Measurements from ENCODE around the gene CD27.
A peak's percentile ranks its signal among the peaks of the same experiment; 100 is the strongest.
"Not testable (repeated sequence)": the region's sequence is repeated elsewhere in the genome, so short reads cannot be mapped to it uniquely, and the experiment has no call there.

CD27 gene

GRCh38 chr12:6424866-6425265 lies 19.9 kb upstream of the CD27 start:
- Histone ChIP-seq H3K9ac (ENCODE audit: low read length) (no peak overlapping the region), H3K4me3 (ENCODE audit: low read depth in 1 of 2, low read length in 2 of 2) (no peak overlapping the region), H3K27me3 (ENCODE audit: control insufficient read depth in 1 of 2, insufficient read depth in 2 of 2, low read length in 2 of 2) (no peaks in the 10 kb centered on the region), H3K36me3 (ENCODE audit: insufficient read depth, low read length) (no peaks in the 10 kb centered on the region), H3K4me1 (ENCODE audit: insufficient read depth, low read length) (peaks cover 18% of the 10 kb centered on the region), H3K27ac (ENCODE audit: low read depth, low read length) (no peak overlapping the region), H3K9me3 (ENCODE audit: low read length) (no peaks in the 10 kb centered on the region)

DNA sequence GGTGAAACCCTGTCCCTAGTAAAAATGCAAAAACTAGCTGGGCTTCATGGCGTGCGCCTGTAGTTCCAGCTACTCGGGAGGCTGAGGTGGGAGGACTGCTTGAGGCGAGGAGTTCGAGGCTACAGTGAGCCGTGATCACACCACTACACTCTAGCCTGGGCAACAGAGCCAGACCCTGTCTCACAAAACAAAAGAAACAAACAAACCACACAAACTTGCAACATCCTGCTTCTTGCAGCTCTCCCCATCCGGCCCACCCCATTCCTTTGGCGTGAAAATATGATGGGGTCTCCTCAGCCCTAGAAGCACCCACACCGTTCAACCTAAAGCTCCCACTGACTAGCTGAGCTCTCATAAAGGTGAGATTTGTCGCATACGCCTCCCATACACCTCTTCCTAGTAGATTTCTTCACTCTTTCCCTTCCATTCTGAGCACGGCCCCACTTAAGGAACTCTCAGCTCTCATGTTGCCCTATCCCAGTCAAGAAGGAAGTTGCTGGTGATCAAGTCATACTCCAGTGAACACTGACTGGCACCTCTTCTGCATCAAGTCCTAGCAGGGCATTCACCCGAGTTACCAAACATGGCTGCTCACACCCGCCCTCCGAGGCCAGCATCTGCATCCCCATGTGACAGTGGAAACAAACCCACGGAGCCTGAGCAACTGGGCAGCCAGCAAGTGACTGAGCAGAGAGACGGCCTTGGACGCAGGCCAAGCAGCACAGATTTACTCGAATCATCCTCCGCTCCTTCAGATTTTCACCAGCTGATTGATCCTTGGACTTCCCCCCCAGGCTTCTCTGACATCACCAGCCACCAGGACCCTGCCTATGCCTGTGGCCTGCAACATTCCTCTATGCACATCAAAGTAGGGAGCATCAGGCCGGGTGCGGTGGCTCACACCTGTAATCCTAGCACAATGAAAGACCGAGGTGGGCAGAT lies 18.9 kb upstream of the CD27 start:
- Histone ChIP-seq H3K4me1 (ENCODE audit: insufficient read depth, low read length) (peaks cover 19% of the 10 kb centered on the region), H3K4me3 (ENCODE audit: low read depth in 1 of 2, low read length in 2 of 2) (no peak overlapping the region), H3K9me3 (ENCODE audit: low read length) (no peaks in the 10 kb centered on the region), H3K27me3 (ENCODE audit: control insufficient read depth in 1 of 2, insufficient read depth in 2 of 2, low read length in 2 of 2) (no peaks in the 10 kb centered on the region), H3K36me3 (ENCODE audit: insufficient read depth, low read length) (no peaks in the 10 kb centered on the region), H3K27ac (ENCODE audit: low read depth, low read length) (no peak overlapping the region), H3K9ac (ENCODE audit: low read length) (no peak overlapping the region)

DNA sequence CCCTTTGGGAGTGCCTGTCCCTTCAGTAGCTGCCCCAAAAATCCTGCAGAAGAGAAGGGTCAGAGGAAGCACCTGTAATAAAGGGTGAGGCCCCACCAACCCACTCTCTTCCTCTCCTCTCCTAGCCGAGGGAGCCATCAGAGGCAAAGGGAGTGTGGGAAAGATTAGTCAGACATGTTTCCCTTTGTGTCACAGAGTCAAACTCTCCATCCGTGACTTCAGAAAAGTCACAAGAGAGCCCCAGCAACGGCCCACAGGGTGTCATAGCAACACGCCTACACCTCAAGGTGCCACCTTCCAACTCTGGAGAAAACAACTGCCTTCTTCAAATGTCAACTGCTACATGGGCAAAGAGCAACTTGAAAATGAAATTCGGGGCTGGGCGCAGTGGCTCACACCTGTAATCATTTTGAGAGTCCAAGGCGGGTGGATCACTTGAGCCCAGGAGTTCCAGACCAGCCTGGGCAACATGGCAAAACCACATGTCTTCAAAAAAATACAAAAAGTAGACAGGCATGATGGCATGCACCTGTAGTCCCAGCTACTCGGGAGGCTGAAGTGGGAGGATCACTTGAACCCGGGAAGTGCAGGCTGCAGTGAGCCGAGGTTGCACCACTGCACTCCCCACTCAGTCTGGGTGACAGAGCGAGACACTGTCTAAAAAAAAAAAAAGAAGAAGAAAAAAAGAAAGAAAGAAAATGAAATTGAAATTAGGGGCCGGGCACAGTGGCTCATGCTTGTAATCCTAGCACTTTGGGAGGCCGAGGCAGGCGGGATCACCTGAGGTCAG lies 17.7 kb upstream of the CD27 start:
- no peak overlapping the region for H3K4me3 ChIP-seq (ENCODE audit: low read depth in 1 of 2, low read length in 2 of 2)
- H3K36me3 ChIP-seq (ENCODE audit: insufficient read depth, low read length): no peaks in the 10 kb centered on the region
- no peak overlapping the region for H3K27ac ChIP-seq (ENCODE audit: low read depth, low read length)
- H3K9ac ChIP-seq (ENCODE audit: low read length): no peak overlapping the region
- no peaks in the 10 kb centered on the region for H3K9me3 ChIP-seq (ENCODE audit: low read length)
- peaks cover 21% of the 10 kb centered on the region for H3K4me1 ChIP-seq (ENCODE audit: insufficient read depth, low read length)
- H3K27me3 ChIP-seq (ENCODE audit: control insufficient read depth in 1 of 2, insufficient read depth in 2 of 2, low read length in 2 of 2): no peaks in the 10 kb centered on the region

GRCh38 chr12:6427796-6428195 lies 17.0 kb upstream of the CD27 start:
- H3K4me3 ChIP-seq (ENCODE audit: low read depth in 1 of 2, low read length in 2 of 2); H3K9ac ChIP-seq (ENCODE audit: low read length); H3K27ac ChIP-seq (ENCODE audit: low read depth, low read length); H3K9me3 ChIP-seq (ENCODE audit: low read length); H3K36me3 ChIP-seq (ENCODE audit: insufficient read depth, low read length); H3K27me3 ChIP-seq (ENCODE audit: control insufficient read depth in 1 of 2, insufficient read depth in 2 of 2, low read length in 2 of 2): not testable (repeated sequence)
- peaks cover 21% of the 10 kb centered on the region for H3K4me1 ChIP-seq (ENCODE audit: insufficient read depth, low read length)

DNA sequence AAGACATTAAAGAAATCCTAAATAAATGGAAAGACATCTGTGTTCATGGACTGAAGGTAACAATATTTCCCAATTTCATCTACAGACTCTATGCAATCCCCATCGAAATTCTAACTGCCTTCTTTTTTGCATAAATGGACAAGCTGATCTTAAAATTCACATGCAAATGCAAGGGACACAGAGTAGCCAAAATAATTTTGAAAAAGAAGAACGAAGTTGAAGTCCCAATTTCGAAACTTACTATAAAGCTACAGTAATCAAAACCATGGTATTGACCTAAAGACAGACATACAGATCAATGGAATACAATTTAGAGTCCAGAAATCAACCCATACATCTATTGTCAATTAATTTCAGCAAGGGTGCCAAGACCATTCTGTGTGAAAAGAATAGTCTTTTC lies 16.4 kb upstream of the CD27 start:
- no peaks in the 10 kb centered on the region for H3K27me3 ChIP-seq (ENCODE audit: control insufficient read depth in 1 of 2, insufficient read depth in 2 of 2, low read length in 2 of 2)
- no peaks in the 10 kb centered on the region for H3K9me3 ChIP-seq (ENCODE audit: low read length)
- H3K36me3 ChIP-seq (ENCODE audit: insufficient read depth, low read length): no peaks in the 10 kb centered on the region
- no peak overlapping the region for H3K9ac ChIP-seq (ENCODE audit: low read length)
- no peak overlapping the region for H3K27ac ChIP-seq (ENCODE audit: low read depth, low read length)
- H3K4me3 ChIP-seq (ENCODE audit: low read depth in 1 of 2, low read length in 2 of 2): no peak overlapping the region
- H3K4me1 ChIP-seq (ENCODE audit: insufficient read depth, low read length): peaks cover 21% of the 10 kb centered on the region

GRCh38 chr12:6430124-6430989 lies 14.4 kb upstream of the CD27 start:
- Histone ChIP-seq H3K27ac (ENCODE audit: low read depth, low read length) (peak overlapping the region; percentile 75), H3K4me1 (ENCODE audit: insufficient read depth, low read length) (peaks cover 12% of the 10 kb centered on the region), H3K9ac (ENCODE audit: low read length) (peak overlapping the region; percentile 13), H3K9me3 (ENCODE audit: low read length) (no peaks in the 10 kb centered on the region), H3K36me3 (ENCODE audit: insufficient read depth, low read length) (no peaks in the 10 kb centered on the region), H3K4me3 (ENCODE audit: low read depth in 1 of 2, low read length in 2 of 2) (peak overlapping the region; percentile 17 to 37), H3K27me3 (ENCODE audit: control insufficient read depth in 1 of 2, insufficient read depth in 2 of 2, low read length in 2 of 2) (no peaks in the 10 kb centered on the region)

DNA sequence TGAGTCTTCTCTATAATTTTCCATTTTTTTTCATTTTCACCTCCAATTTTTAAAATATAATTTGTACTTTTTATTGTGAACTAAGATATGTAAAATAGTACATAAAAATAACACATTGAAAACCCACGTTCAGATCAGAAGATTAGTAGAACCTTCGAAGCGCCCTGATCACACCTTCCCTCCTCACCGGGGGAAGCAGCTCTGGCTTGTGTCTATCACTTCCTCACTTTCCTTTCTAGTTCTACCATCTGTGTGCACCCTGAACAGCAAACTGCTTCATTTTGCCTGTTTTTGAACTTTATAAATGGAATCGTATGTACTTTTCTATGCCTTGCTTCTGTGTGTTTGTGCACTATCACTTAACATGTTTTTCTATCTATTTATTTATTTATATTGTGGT lies 11.8 kb upstream of the CD27 start:
- no peak overlapping the region for H3K9ac ChIP-seq (ENCODE audit: low read length)
- H3K27me3 ChIP-seq (ENCODE audit: control insufficient read depth in 1 of 2, insufficient read depth in 2 of 2, low read length in 2 of 2): no peaks in the 10 kb centered on the region
- H3K9me3 ChIP-seq (ENCODE audit: low read length): no peaks in the 10 kb centered on the region
- H3K4me3 ChIP-seq (ENCODE audit: low read depth in 1 of 2, low read length in 2 of 2): no peak overlapping the region
- no peaks in the 10 kb centered on the region for H3K36me3 ChIP-seq (ENCODE audit: insufficient read depth, low read length)
- H3K27ac ChIP-seq (ENCODE audit: low read depth, low read length): no peak overlapping the region
- H3K4me1 ChIP-seq (ENCODE audit: insufficient read depth, low read length): peaks cover 12% of the 10 kb centered on the region

- peaks cover 12% of the 10 kb centered on the region for H3K4me1 ChIP-seq (ENCODE audit: insufficient read depth, low read length)
- no peak overlapping the region for H3K9ac ChIP-seq (ENCODE audit: low read length)
- no peak overlapping the region for H3K27ac ChIP-seq (ENCODE audit: low read depth, low read length)
- no peaks in the 10 kb centered on the region for H3K9me3 ChIP-seq (ENCODE audit: low read length)
- H3K36me3 ChIP-seq (ENCODE audit: insufficient read depth, low read length): peaks cover 8% of the 10 kb centered on the region
- no peaks in the 10 kb centered on the region for H3K27me3 ChIP-seq (ENCODE audit: control insufficient read depth in 1 of 2, insufficient read depth in 2 of 2, low read length in 2 of 2)
- H3K4me3 ChIP-seq (ENCODE audit: low read depth in 1 of 2, low read length in 2 of 2): no peak overlapping the region
Measured at GRCh38 chr12:6434205-6435140, 10.3 kb upstream of the CD27 start.

- Histone ChIP-seq H3K9ac (ENCODE audit: low read length) (no peak overlapping the region), H3K27me3 (ENCODE audit: control insufficient read depth in 1 of 2, insufficient read depth in 2 of 2, low read length in 2 of 2) (no peaks in the 10 kb centered on the region), H3K27ac (ENCODE audit: low read depth, low read length) (no peak overlapping the region), H3K4me1 (ENCODE audit: insufficient read depth, low read length) (peaks cover 2% of the 10 kb centered on the region), H3K4me3 (ENCODE audit: low read depth in 1 of 2, low read length in 2 of 2) (no peak overlapping the region), H3K9me3 (ENCODE audit: low read length) (no peaks in the 10 kb centered on the region), H3K36me3 (ENCODE audit: insufficient read depth, low read length) (peaks cover 9% of the 10 kb centered on the region)
Measured at GRCh38 chr12:6435961-6436715, 8.6 kb upstream of the CD27 start.

DNA sequence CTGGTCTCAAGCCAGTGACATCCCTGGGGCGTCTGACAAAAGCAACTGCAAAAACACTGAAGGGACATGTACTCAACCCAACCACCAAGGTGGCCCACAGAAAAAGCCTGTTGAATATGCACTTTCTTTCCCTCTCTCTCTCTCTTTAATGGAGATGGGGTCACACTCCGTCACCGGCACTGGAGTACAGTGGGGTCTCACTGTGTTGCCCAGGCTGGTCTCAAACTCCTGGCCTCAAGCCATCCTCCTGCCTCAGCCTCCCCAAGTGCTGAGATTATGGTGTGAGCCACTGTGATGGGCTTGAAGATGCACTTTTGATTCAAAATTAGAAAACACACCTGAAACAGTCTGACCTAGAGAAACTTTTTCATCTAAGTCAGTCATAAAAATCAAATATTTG lies 7.2 kb upstream of the CD27 start:
- H3K9ac ChIP-seq (ENCODE audit: low read length): no peak overlapping the region
- H3K27me3 ChIP-seq (ENCODE audit: control insufficient read depth in 1 of 2, insufficient read depth in 2 of 2, low read length in 2 of 2): no peaks in the 10 kb centered on the region
- peaks cover 9% of the 10 kb centered on the region for H3K36me3 ChIP-seq (ENCODE audit: insufficient read depth, low read length)

More for the DNA sequence above, 7.2 kb upstream of the CD27 start:
- Histone ChIP-seq H3K4me1 (ENCODE audit: insufficient read depth, low read length) (no peaks in the 10 kb centered on the region), H3K27ac (ENCODE audit: low read depth, low read length) (no peak overlapping the region), H3K9me3 (ENCODE audit: low read length) (no peaks in the 10 kb centered on the region), H3K4me3 (ENCODE audit: low read depth in 1 of 2, low read length in 2 of 2) (no peak overlapping the region)
